ENCODE measurements around the gene GLI1.

DNA sequence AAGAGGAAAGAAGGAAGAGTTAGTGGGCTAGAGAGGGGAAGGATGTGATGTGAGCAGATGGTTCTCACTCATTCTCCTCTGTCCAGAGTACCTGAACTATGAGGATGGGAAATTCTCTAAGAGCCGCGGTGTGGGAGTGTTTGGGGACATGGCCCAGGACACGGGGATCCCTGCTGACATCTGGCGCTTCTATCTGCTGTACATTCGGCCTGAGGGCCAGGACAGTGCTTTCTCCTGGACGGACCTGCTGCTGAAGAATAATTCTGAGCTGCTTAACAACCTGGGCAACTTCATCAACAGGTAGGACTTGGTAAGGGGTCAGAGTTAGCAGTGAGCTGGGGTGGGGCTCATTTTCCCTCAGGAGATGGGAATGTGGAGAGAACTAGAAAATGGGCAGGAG lies 53.1 kb downstream of the GLI1 start:
- TF ChIP-seq, protein P1, sequence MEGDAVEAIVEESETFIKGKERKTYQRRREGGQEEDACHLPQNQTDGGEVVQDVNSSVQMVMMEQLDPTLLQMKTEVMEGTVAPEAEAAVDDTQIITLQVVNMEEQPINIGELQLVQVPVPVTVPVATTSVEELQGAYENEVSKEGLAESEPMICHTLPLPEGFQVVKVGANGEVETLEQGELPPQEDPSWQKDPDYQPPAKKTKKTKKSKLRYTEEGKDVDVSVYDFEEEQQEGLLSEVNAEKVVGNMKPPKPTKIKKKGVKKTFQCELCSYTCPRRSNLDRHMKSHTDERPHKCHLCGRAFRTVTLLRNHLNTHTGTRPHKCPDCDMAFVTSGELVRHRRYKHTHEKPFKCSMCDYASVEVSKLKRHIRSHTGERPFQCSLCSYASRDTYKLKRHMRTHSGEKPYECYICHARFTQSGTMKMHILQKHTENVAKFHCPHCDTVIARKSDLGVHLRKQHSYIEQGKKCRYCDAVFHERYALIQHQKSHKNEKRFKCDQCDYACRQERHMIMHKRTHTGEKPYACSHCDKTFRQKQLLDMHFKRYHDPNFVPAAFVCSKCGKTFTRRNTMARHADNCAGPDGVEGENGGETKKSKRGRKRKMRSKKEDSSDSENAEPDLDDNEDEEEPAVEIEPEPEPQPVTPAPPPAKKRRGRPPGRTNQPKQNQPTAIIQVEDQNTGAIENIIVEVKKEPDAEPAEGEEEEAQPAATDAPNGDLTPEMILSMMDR (IDR thresholded peaks at IDR 0.05; ENCODE audit: low read length) = no peak
- TF ChIP-seq EZH2 (IDR thresholded peaks at IDR 0.05; ENCODE audit: borderline replicate concordance, low read length) = no peak
